HepG2 (cell line): ENCODE measurements around the gene ELAVL4. TPM values are rescaled to one million over a fixed set of nuclear protein-coding genes. Genes with fewer than 3 reads are reported as not detected.

Source experiments
- ATAC-seq: fragments of 200-7000 bp; cut with Tn5 transposase; 3 replicates; pipeline ENCODE4 v1.9.1; 2020; ENCODE audit warnings: mild to moderate bottlenecking, moderate library complexity
- BruUV-seq: library from RNA; stranded (reverse); fragments of 400-500 nt; replicated peaks from 2 replicates; lab custom pipeline; 2021; lab: Mats Ljungman, UMichigan
- CTCF ChIA-PET: fragments of 300-600 bp; formaldehyde crosslinking; extraction: SDS; loops from one replicate; lab custom pipeline; 2021; ENCODE audit warnings: low total read pairs, inconsistent platforms, low intra/inter-chr PET ratio; lab: Yijun Ruan, JAX
- POLR2A ChIA-PET: fragments of 350-600 bp; sonication (Branson Sonifier 250); formaldehyde crosslinking; loops from one replicate; lab custom pipeline; 2020; ENCODE audit warnings: antibody characterized with exemption, inconsistent platforms; lab: Yijun Ruan, JAX
- DNase-seq: peaks from one replicate; pipeline ENCODE4 v3.0.0-alpha.2; 2015; ENCODE audit warnings: low spot score
- FAIRE-seq: peaks from 3 replicates; lab custom pipeline; 2011; peaks lifted over from hg19 to GRCh38; lab: Jason Lieb, UNC
- H2AFZ ChIP-seq: one replicate; pipeline ENCODE4 v1.6.1; 2011; ENCODE audit warnings: low read length, inconsistent platforms
- H3K27ac ChIP-seq: fragments of 300-600 bp; 3 replicates; pipeline ENCODE4 v1.8.0; 2011; ENCODE audit warnings: mixed run types, mild to moderate bottlenecking, mixed read lengths, low read length, inconsistent platforms; ENCODE audit not compliant: insufficient read depth; ENCODE audit errors: extremely low read length
- H3K27me3 ChIP-seq, 2 experiments: fragments of 200-600 bp in 1 of 2; 2 replicates in 1 of 2; 3 replicates in 1 of 2; pipeline versions ENCODE4 v1.6.0 to v1.8.0; 2011; ENCODE audit warnings: low read length in 2 of 2, mild to moderate bottlenecking in 2 of 2, moderate library complexity in 2 of 2, inconsistent platforms in 1 of 2; ENCODE audit not compliant: insufficient read depth in 2 of 2, control insufficient read depth in 1 of 2
- H3K36me3 ChIP-seq, 2 experiments: fragments of 200-600 bp in 1 of 2; replicated peaks in 1 of 2; 2 replicates in 1 of 2; 3 replicates in 1 of 2; pipeline versions ENCODE4 v1.5.1 to v1.8.0; 2011; ENCODE audit warnings: low read length in 2 of 2, inconsistent platforms in 1 of 2; ENCODE audit not compliant: insufficient read depth in 2 of 2, control insufficient read depth in 1 of 2
- H3K4me1 ChIP-seq: 2 replicates; pipeline ENCODE4 v1.5.1; 2012; ENCODE audit warnings: low read length, inconsistent platforms; ENCODE audit not compliant: insufficient read depth
- H3K4me2 ChIP-seq: 2 replicates; pipeline ENCODE4 v1.6.0; 2011; ENCODE audit warnings: low read depth, low read length, inconsistent platforms
- H3K4me3 ChIP-seq, 3 experiments: fragments of 200-600 bp in 1 of 3; sonication (generic), shearing (Covaris generic) in 1 of 3; replicated peaks in 1 of 3; 2 replicates each; pipeline ENCODE4 v1.5.1; 2011 to 2016; ENCODE audit warnings: low read length in 3 of 3, inconsistent platforms in 2 of 3, low read depth in 2 of 3, mild to moderate bottlenecking in 2 of 3, control low read depth in 1 of 3, mixed read lengths in 1 of 3; ENCODE audit not compliant: insufficient read depth in 1 of 3
- H3K79me2 ChIP-seq: one replicate; pipeline ENCODE4 v1.6.1; 2011; ENCODE audit warnings: low read length, inconsistent platforms; ENCODE audit not compliant: insufficient read depth
- H3K9ac ChIP-seq: 2 replicates; pipeline ENCODE4 v1.6.0; 2011; ENCODE audit warnings: mild to moderate bottlenecking, low read depth, low read length, inconsistent platforms; ENCODE audit not compliant: insufficient read depth
- H3K9me3 ChIP-seq: 2 replicates; pipeline ENCODE4 v1.5.1; 2012; ENCODE audit warnings: mild to moderate bottlenecking, low read length
- H4K20me1 ChIP-seq: 2 replicates; pipeline ENCODE4 v1.6.0; 2011; ENCODE audit warnings: inconsistent platforms, mild to moderate bottlenecking, low read length, moderate library complexity; ENCODE audit not compliant: insufficient read depth
- ARNT ChIP-seq: fragments of 450-650 bp; IDR thresholded peaks from 2 replicates; pipeline ENCODE4 v1.6.1; 2017
- CSRNP1 ChIP-seq: sonication (generic); formaldehyde crosslinking; IDR thresholded peaks from 2 replicates; pipeline ENCODE4 v1.8.1; 2023; ENCODE audit warnings: mild to moderate bottlenecking, missing genetic modification reagents
- E2F5 ChIP-seq: sonication (generic); formaldehyde crosslinking; conservative IDR thresholded peaks from 2 replicates; pipeline ENCODE4 v1.4.0; 2020; ENCODE audit warnings: missing genetic modification reagents
- HOXA9 ChIP-seq: sonication (generic); formaldehyde crosslinking; IDR thresholded peaks from 2 replicates; pipeline ENCODE4 v1.8.1; 2022; ENCODE audit warnings: missing genetic modification reagents, mild to moderate bottlenecking, moderate library complexity, borderline replicate concordance
- KLF15 ChIP-seq: sonication (generic); formaldehyde crosslinking; IDR thresholded peaks from 2 replicates; pipeline ENCODE4 v1.8.1; 2023; ENCODE audit warnings: borderline replicate concordance, mild to moderate bottlenecking, inconsistent platforms, missing genetic modification reagents, mixed read lengths
- MEIS1 ChIP-seq: sonication (generic); formaldehyde crosslinking; IDR thresholded peaks from 2 replicates; pipeline ENCODE4 v1.9.0; 2021; ENCODE audit warnings: mild to moderate bottlenecking, missing genetic modification reagents, moderate library complexity, borderline replicate concordance
- MTA1 ChIP-seq: sonication (generic); formaldehyde crosslinking; IDR thresholded peaks from 2 replicates; pipeline ENCODE4 v1.4.0; 2020; ENCODE audit warnings: missing genetic modification reagents, mild to moderate bottlenecking, borderline replicate concordance
- PCBP1 ChIP-seq: fragments of 200-400 bp; formaldehyde crosslinking; IDR thresholded peaks from 2 replicates; pipeline ENCODE4 v1.6.1; 2017; ENCODE audit warnings: mild to moderate bottlenecking, low read depth, low read length, borderline replicate concordance
- PHF21A ChIP-seq: sonication (generic); formaldehyde crosslinking; IDR thresholded peaks from 2 replicates; pipeline ENCODE4 v1.5.0; 2020; ENCODE audit warnings: mild to moderate bottlenecking, missing genetic modification reagents
- RNF219 ChIP-seq: sonication (generic); formaldehyde crosslinking; IDR thresholded peaks from 2 replicates; pipeline ENCODE4 v1.5.0; 2020; ENCODE audit warnings: mild to moderate bottlenecking, missing genetic modification reagents
- TBX3 ChIP-seq: fragments of 450-650 bp; IDR thresholded peaks from 2 replicates; pipeline ENCODE4 v1.6.1; 2017; ENCODE audit warnings: antibody characterized with exemption, mild to moderate bottlenecking, inconsistent platforms, borderline replicate concordance
- ZNF432 ChIP-seq: sonication (generic); formaldehyde crosslinking; IDR thresholded peaks from 2 replicates; pipeline ENCODE4 v1.5.0; 2020; ENCODE audit warnings: missing genetic modification reagents, mild to moderate bottlenecking, borderline replicate concordance
- ZNF788 ChIP-seq: sonication (generic); formaldehyde crosslinking; IDR thresholded peaks from 2 replicates; pipeline ENCODE4 v1.5.0; 2020; ENCODE audit warnings: mild to moderate bottlenecking, missing genetic modification reagents, borderline replicate concordance
- WGBS: methylation state at CpG from one replicate; pipeline ENCODE4 v1.1.6; 2017; ENCODE audit warnings: low lambda C conversion rate; 5-methylcytosine and 5-hydroxymethylcytosine counted together
- in situ Hi-C: cut with HindIII; loops from 2 replicates; pipeline ENCODE4 v1.10.0; 2017; ENCODE audit warnings: low pct_unique_long_range_greater_than_20kb; ENCODE audit not compliant: extremely low pct_ligation_motif_present
- intact Hi-C: fragments of 100-400 bp; cut with micrococcal nuclease; formaldehyde crosslinking; loops from one replicate; pipeline ENCODE4 v1.10.0; 2022; ENCODE audit not compliant: unreplicated experiment
- polyA plus RNA-seq, 8 experiments: library from polyadenylated mRNA; depleted of rRNA in 3 of 8; stranded (reverse) in 7 of 8; unstranded in 1 of 8; fragments of >200 nt; fragmentation: Illumina TruSeq in 4 of 8; extraction: Trizol in 4 of 8; gene quantifications; 2 replicates each; pipeline versions ENCODE4 v1.2.1 to v1.2.3, GENCODE V29; 2011 to 2016; ENCODE audit warnings: low read depth in 4 of 8, missing spikeins in 1 of 8, mixed read lengths in 1 of 8; ENCODE audit not compliant: insufficient read depth in 1 of 8
- total RNA-seq, 5 experiments: library from RNA; depleted of rRNA; stranded (reverse); fragments of >200 nt; fragmentation: Illumina TruSeq; extraction: Trizol; gene quantifications; 2 replicates each; pipeline ENCODE4 v1.2.3, GENCODE V29; 2016; ENCODE audit warnings: low read depth in 1 of 5

Gene ELAVL4
- total and polyA plus RNA-seq, 2 of the 13 experiments (the other 11 are each of a cell fraction or from before 2014, with no cell fraction given): not detected

GRCh38 chr1:50091068-50091467 lies 17.7 kb upstream of the ELAVL4 start:
- H3K27me3 ChIP-seq: no peaks in the 10 kb centered on the region
- no peak overlapping the region for H3K9ac ChIP-seq
- H3K79me2 ChIP-seq: no peaks in the 10 kb centered on the region
- H3K4me2 ChIP-seq: no peak overlapping the region
- CTCF ChIA-PET: no interaction called here
- TF ChIP-seq ZNF788 (CRISPR knock-in tag) (no peak), PHF21A (CRISPR knock-in tag) (no peak)
- no peaks in the 10 kb centered on the region for H3K4me1 ChIP-seq
- H4K20me1 ChIP-seq: no peaks in the 10 kb centered on the region
- no peak for ATAC-seq
- 36% methylated on average over 9 of the region's 9 CpGs for WGBS
- BruUV-seq: no TSS peak
- no peak overlapping the region for H2AFZ ChIP-seq
- in situ Hi-C loops: no loop called here
- H3K36me3 ChIP-seq: no peaks in the 10 kb centered on the region
- POLR2A ChIA-PET: no interaction called here
- intact Hi-C loops: no loop called here
- no peak for DNase-seq
- no peak overlapping the region for H3K4me3 ChIP-seq
- no peak for FAIRE-seq
- H3K27ac ChIP-seq: no peak overlapping the region
- H3K9me3 ChIP-seq: no peaks in the 10 kb centered on the region

GRCh38 chr1:50095716-50096115 lies 13.0 kb upstream of the ELAVL4 start:
- 4% methylated on average over 3 of the region's 3 CpGs for WGBS
- Histone ChIP-seq H3K27ac (no peak overlapping the region), H3K9ac (no peak overlapping the region), H3K27me3 (no peaks in the 10 kb centered on the region), H3K4me1 (no peaks in the 10 kb centered on the region), H3K79me2 (no peaks in the 10 kb centered on the region), H3K4me3 (no peak overlapping the region), H4K20me1 (no peaks in the 10 kb centered on the region), H3K9me3 (no peaks in the 10 kb centered on the region), H2AFZ (no peak overlapping the region), H3K36me3 (no peaks in the 10 kb centered on the region), H3K4me2 (no peak overlapping the region)
- no peak for DNase-seq
- ChIA-PET CTCF (no interaction called here), POLR2A (no interaction called here)
- TF ChIP-seq MTA1 (CRISPR knock-in tag) (no peak), MEIS1 (CRISPR knock-in tag) (no peak), RNF219 (CRISPR knock-in tag) (no peak), ARNT (no peak), CSRNP1 (CRISPR knock-in tag) (no peak), KLF15 (CRISPR knock-in tag) (no peak), TBX3 (no peak), E2F5 (CRISPR knock-in tag) (no peak), PCBP1 (no peak), HOXA9 (CRISPR knock-in tag) (no peak), ZNF432 (CRISPR knock-in tag) (no peak)
- no TSS peak for BruUV-seq
- in situ Hi-C loops: no loop called here
- ATAC-seq: no peak
- intact Hi-C loops: no loop called here
- FAIRE-seq: no peak
